Erythroblast (primary cell): ENCODE data around the gene KDSR.

Experiments
- GATA1 ChIP-seq: IDR thresholded peaks from 2 replicates; pipeline ENCODE4 v1.6.1; 2011; ENCODE audit warnings: low read depth, mild to moderate bottlenecking, control low read depth, low read length, moderate library complexity
- POLR2A ChIP-seq: IDR thresholded peaks from 2 replicates; pipeline ENCODE4 v1.6.1; 2011; ENCODE audit warnings: mild to moderate bottlenecking, low read length

- TF ChIP-seq POLR2A: no peak
- no peak for TF ChIP-seq GATA1
These were observed 55.0 kb downstream of the KDSR start for GRCh38 chr18:63312019-63312409.
